GM12872 (cell line): ENCODE results near the gene PGGT1B.

Source experiments
- TF ChIP-seq, protein P1 (sequence below): IDR thresholded peaks from 3 replicates; pipeline ENCODE4 v1.5.1; 2011; ENCODE audit warnings: low read depth, mild to moderate bottlenecking, low read length, moderate library complexity; ENCODE audit not compliant: insufficient read depth

The PGGT1B gene

DNA sequence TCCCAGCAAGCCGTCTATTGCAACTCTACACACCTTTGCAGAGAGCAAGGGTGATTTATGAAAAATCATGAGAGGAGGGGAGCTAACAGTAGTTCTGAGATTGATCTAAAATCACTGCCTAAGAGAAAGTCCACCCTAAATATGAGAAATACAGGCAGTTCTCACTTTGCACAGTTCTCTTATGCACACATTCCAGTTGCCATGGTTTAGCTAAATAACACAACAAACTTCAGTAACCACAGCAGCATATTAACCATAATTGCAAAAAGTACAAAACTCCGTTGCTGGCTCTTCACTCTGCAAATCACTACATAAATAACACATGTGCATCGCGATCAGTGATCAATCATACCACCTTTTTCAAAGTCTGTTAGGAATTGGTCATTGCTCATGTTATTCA is 31.1 kb downstream of the PGGT1B start:
- TF ChIP-seq, protein P1, sequence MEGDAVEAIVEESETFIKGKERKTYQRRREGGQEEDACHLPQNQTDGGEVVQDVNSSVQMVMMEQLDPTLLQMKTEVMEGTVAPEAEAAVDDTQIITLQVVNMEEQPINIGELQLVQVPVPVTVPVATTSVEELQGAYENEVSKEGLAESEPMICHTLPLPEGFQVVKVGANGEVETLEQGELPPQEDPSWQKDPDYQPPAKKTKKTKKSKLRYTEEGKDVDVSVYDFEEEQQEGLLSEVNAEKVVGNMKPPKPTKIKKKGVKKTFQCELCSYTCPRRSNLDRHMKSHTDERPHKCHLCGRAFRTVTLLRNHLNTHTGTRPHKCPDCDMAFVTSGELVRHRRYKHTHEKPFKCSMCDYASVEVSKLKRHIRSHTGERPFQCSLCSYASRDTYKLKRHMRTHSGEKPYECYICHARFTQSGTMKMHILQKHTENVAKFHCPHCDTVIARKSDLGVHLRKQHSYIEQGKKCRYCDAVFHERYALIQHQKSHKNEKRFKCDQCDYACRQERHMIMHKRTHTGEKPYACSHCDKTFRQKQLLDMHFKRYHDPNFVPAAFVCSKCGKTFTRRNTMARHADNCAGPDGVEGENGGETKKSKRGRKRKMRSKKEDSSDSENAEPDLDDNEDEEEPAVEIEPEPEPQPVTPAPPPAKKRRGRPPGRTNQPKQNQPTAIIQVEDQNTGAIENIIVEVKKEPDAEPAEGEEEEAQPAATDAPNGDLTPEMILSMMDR, result no peak

DNA sequence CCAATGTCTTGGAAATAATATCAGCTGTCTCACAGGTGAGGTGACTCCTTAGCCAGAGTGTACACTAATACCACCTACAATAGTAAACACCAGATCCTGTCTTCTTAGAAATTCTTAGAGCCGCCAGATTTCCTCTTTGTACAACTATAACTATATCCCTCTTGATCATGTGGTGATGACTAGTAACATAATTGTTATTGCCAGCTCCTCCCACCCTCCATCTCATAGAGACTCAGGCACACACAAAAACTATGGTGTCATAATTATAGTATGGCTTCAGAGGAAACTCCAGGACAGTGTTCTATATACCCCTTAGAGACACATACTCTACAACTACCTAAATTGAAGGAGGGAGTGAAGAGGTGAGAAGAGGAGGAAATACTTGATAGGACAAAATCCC is 33.1 kb downstream of the PGGT1B start:
- TF ChIP-seq, protein P1, result no peak

- TF ChIP-seq, protein P1, result no peak
Measured at GRCh38 chr5:115227281-115227680, 35.4 kb downstream of the PGGT1B start.

- TF ChIP-seq, protein P1, result no peak
Measured at GRCh38 chr5:115214541-115214940, 48.1 kb downstream of the PGGT1B start.

- TF ChIP-seq, protein P1, result no peak
Measured at GRCh38 chr5:115209279-115209678, 53.4 kb downstream of the PGGT1B start.

DNA sequence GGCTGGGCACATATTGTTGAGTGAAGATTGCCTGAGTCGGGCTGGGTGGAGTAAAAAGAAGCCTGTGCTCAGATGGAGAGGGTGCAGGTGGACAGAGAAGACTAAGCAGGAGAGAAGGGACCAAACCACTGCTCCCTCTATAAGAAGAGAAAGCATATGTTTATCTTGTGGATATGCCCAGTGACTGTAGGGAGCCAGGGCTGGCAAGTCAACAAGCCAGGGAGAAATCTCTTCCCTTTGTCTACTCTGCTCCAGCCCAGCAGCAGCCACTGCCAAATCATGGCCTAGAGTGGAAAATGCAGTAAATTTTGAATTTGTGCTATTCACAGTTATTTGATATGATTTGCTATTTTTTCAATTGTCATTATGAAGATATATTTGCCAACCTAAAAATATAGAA is 59.7 kb downstream of the PGGT1B start:
- TF ChIP-seq, protein P1, result no peak

GRCh38 chr5:115196161-115196560 is 66.5 kb downstream of the PGGT1B start:
- TF ChIP-seq, protein P1, result no peak

GRCh38 chr5:115194676-115195075 is 68.0 kb downstream of the PGGT1B start:
- TF ChIP-seq, protein P1, result no peak
